Hypothalamus (tissue), 51 donors: Measurements from ENCODE around the gene ANKRD33B.
"Not testable (repeated sequence)": the region's sequence is repeated elsewhere in the genome, so short reads cannot be mapped to it uniquely, and the experiment has no call there.

Experiments used
- DNase-seq, 51 donors: peaks; one replicate each; lab custom pipeline; 2025; lab: John Stamatoyannopoulos, UW

Gene ANKRD33B

GRCh38 chr5:10610058-10610457, 46.2 kb downstream of the ANKRD33B start:
- no peak for DNase-seq

DNA sequence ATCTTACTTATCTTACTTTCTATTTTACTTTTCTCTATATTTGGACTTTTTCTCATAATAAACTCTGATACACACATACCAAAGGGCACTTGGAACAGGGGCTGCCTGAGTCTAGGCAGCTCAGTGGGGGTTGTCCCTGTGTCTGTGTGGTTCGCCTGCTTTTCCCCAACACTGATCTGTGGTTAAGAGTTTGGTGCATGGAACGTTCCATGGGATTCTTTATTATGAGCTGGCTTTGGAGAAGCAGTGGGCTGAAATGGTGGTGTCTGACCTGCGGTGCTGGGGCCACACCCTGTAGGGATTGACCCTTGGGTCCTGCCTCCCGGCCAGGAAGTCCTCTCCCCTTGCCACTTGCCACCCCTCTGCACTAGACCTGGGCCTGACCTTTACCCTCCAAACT, 47.4 kb downstream of the ANKRD33B start:
- no peak for DNase-seq

- no peak for DNase-seq
Observed at GRCh38 chr5:10612251-10612650, 48.4 kb downstream of the ANKRD33B start.

DNA sequence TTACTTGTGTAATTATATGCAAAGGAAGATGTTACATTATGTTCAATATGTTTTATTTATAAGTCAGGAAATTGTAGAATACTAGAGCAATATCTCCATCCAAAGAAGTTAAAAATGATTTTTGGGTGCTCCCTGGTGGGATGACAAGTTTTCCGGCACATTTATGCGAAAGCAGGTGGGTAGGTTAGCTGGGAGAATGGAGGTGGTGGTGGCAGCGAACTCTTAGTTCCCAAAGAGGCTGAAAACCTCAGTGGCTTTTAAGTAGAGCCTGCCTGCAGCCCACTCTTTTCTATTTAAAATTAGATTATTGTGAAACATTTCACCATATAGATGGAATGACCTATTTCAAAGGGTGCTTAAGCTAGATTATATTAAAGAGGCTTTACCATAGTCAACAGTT, 51.8 kb downstream of the ANKRD33B start:
- DNase-seq, result no peak

GRCh38 chr5:10617103-10617502, 53.2 kb downstream of the ANKRD33B start:
- DNase-seq, result no peak

- no peak for DNase-seq
Observed at GRCh38 chr5:10618311-10618710, 54.4 kb downstream of the ANKRD33B start.

- no peak for DNase-seq
Observed at GRCh38 chr5:10619649-10620048, 55.8 kb downstream of the ANKRD33B start.

DNA sequence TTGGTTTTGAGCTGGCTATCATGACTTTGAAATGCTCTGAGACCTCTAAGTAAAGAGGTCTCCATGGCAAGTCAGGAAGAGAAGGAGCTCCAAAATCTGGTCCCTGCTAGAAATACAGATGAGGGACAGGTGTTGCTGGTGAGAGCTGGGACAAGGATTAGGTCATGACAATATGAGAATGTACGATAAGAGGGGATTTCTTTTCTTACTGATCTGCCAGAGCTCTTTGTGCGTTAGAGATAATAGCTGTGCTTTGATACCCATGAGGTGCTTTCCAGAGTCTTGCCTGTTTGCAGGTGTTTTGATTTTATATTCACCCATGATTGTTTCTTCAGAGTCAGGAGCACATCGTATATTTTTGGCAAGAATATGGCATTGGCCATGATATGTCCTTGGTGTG, 56.5 kb downstream of the ANKRD33B start:
- DNase-seq, result no peak

DNA sequence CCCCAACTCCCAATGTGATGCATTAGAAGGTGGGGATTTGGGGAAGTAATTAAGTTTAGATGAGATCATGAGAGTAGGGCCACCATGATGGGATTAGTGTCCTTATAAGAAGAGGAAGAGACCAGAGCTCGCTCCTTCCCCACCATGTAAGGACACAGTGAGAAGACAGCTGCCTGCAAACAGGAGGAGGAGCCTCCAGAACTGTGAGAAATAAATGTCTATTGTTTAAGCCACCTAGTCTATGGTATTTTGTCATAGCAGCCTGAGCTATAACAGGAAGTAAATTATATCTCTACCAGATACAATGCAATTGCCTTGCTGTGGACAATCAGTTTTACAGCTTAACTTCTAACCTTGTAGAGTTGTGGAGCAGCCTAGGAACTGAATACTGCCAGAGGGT, 58.0 kb downstream of the ANKRD33B start:
- no peak for DNase-seq

- no peak for DNase-seq
Observed at GRCh38 chr5:10622810-10623209, 58.9 kb downstream of the ANKRD33B start.

GRCh38 chr5:10623305-10623910, 59.5 kb downstream of the ANKRD33B start:
- no peak for DNase-seq

DNA sequence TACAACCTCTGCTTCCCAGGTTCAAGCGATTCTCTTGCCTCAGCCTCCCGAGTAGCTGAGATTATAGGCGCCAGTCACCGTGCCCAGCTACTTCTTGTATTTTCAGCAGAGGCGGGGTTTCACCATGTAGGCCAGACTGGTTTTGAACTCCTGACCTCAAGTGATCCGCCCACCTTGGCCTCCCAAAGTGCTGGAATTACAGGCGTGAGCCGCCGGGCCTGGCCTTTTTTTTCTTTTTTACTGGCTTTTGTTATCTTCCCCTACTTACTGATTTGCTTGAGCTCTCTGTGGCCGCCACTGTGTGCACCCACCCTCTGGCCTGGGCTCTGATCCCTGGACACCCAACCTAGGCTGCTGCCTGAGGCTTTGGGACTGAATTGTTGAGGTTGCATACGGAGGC, 60.3 kb downstream of the ANKRD33B start:
- DNase-seq, result no peak

DNA sequence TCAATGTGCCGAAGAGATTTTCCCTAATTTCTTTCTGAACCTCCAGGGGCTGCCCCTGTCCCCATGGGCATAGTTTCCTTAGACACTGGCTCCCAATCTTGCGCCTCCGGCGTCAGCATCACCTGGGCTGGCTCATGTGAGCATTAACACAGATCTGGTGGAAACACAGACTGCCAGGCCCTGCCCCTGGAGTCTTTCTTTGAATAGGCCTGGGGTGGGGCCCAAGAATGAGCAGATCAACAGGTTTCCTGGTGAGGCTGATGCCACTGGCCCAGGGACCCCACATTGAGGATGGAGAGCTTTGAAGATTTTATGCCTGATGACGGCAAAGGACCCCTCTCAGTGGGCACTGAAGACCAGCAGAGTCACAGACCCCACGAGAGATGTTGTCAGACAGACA, 60.8 kb downstream of the ANKRD33B start:
- no peak for DNase-seq

GRCh38 chr5:10625700-10626472, 62.0 kb downstream of the ANKRD33B start:
- DNase-seq, result no peak

GRCh38 chr5:10626473-10627013, 62.7 kb downstream of the ANKRD33B start:
- DNase-seq, result no peak

DNA sequence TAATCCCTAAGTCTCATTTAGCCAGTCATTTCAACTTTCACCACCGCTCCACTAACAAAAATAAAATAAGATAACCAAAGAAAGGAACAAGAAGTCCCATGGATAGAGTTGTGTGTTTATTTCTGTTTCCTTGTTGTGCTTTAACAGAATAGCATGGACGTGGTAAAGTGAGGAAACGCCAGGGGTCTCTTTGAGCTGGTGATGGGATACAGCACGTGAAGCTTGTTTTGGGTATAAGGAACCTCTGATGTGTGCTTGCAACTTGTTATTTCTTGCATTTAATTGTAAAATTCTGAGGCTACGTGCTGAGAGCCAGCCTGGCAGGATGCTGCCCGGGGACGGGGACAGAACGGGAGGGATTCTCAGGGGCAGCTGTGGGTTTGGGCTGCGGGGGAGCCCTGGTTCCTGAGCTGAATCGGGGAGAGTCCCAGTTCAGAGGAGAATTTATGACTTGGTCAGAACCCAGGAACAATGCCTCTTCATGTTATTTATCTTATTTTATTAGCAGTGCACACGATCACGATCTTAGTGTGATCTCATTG, 63.4 kb downstream of the ANKRD33B start:
- no peak for DNase-seq

GRCh38 chr5:10628601-10629000, 64.7 kb downstream of the ANKRD33B start:
- DNase-seq, result no peak

- DNase-seq, result no peak
Observed at GRCh38 chr5:10629682-10630081, 65.8 kb downstream of the ANKRD33B start.

DNA sequence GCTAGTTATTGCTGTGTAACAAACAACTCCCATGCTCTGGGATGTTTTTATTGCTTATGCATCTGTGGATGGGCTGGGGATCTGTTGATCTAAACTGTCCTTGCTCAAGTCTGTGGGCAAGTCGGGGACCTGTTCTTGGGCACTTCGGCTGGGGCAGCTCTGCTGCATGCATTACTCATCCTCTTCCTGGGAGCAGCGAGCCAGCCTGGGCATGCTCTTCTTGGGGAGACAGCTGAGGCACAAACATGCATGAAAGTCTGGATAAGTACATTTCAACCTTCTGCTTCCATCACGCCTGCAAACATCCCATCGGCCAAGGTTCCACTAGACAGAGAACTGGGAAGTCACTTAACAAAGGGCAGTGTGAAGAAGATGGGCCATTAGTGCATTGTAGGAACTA, 66.3 kb downstream of the ANKRD33B start:
- no peak for DNase-seq

- not testable (repeated sequence) for DNase-seq
Observed at GRCh38 chr5:10630744-10631143, 66.9 kb downstream of the ANKRD33B start.

DNA sequence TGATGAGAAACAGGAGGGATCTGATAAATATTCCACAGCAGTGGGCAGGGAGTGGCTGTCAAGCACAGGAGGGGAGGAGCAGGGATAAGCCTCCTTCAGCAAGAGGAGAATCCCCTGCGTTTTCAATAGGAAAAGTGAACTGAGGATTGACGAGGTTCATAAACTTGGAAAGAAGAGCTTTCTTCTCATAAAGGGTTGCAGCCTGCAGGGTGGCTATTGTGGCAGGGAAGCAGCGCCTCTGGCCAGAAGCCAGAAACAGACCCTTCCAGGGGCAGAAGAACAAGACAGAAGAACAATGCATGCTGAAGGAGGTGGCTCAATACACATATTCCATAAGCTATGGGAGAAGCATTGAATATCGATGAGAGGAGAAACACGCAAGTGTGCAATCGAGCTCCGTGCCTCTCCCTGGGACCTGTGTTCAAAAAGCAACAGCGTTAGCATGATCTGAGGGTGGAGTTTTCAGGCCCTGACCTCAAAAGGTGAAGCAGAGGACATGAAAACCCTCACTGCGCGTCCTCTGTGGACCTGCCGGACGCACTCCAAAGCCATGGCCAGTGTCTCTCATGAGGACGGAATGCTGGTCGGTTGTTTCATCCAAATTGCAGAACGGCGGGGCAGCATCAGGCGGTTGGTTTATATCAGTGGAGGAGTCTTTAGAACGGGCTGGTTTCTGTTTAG, 67.6 kb downstream of the ANKRD33B start:
- no peak for DNase-seq
